HG03378 (cell line): ENCODE data around the gene ARID2.

Source experiments
- ATAC-seq: cut with Tn5 transposase; IDR thresholded peaks from one replicate; pipeline ENCODE4 v1.9.1; 2021; ENCODE audit warnings: mild to moderate bottlenecking, moderate library complexity; ENCODE audit not compliant: unreplicated experiment

The ARID2 gene

GRCh38 chr12:45729233-45730083 lies at the start of gene ARID2:
Gene ARID2 (plus strand): TSS chr12:45729706. CDS start chr12:45729837, 131 bp downstream.
- no peak for ATAC-seq

GRCh38 chr12:45680362-45680761 lies 49.1 kb upstream of the ARID2 start:
- no peak for ATAC-seq

- ATAC-seq, result no peak
These were observed 48.0 kb upstream of the ARID2 start for GRCh38 chr12:45681465-45681864.

GRCh38 chr12:45685680-45686079 lies 43.8 kb upstream of the ARID2 start:
- ATAC-seq, result peak; percentile 46

- ATAC-seq, result no peak
These were observed 42.2 kb upstream of the ARID2 start for GRCh38 chr12:45687081-45688015.

- ATAC-seq, result no peak
These were observed 41.3 kb upstream of the ARID2 start for GRCh38 chr12:45688183-45688582.

- no peak for ATAC-seq
These were observed 34.5 kb upstream of the ARID2 start for GRCh38 chr12:45695035-45695434.

GRCh38 chr12:45695606-45696005 lies 33.9 kb upstream of the ARID2 start:
- no peak for ATAC-seq

GRCh38 chr12:45696049-45696448 lies 33.5 kb upstream of the ARID2 start:
- no peak for ATAC-seq

GRCh38 chr12:45697371-45697770 lies 32.1 kb upstream of the ARID2 start:
- no peak for ATAC-seq

GRCh38 chr12:45701296-45701695 lies 28.2 kb upstream of the ARID2 start:
- no peak for ATAC-seq

- ATAC-seq, result no peak
These were observed 25.6 kb upstream of the ARID2 start for GRCh38 chr12:45703942-45704341.

GRCh38 chr12:45704968-45705367 lies 24.5 kb upstream of the ARID2 start:
- ATAC-seq, result no peak

- ATAC-seq, result no peak
These were observed 24.1 kb upstream of the ARID2 start for GRCh38 chr12:45705404-45705803.

- no peak for ATAC-seq
These were observed 22.2 kb upstream of the ARID2 start for GRCh38 chr12:45707241-45707857.

GRCh38 chr12:45708363-45708762 lies 21.1 kb upstream of the ARID2 start:
- no peak for ATAC-seq

- no peak for ATAC-seq
These were observed 20.6 kb upstream of the ARID2 start for GRCh38 chr12:45708901-45709300.

GRCh38 chr12:45712319-45712718 lies 17.2 kb upstream of the ARID2 start:
- no peak for ATAC-seq

GRCh38 chr12:45713078-45713477 lies 16.4 kb upstream of the ARID2 start:
- ATAC-seq, result no peak

GRCh38 chr12:45718306-45718705 lies 11.2 kb upstream of the ARID2 start:
- ATAC-seq, result no peak

- no peak for ATAC-seq
These were observed 9.4 kb upstream of the ARID2 start for GRCh38 chr12:45720069-45720468.
